DND-41 (cell line): Measurements from ENCODE around the gene PGLYRP1.

Source experiments
- ATAC-seq: fragments of 200-7000 bp; cut with Tn5 transposase; 3 replicates; pipeline ENCODE4 v1.9.1; 2021; ENCODE audit warnings: low read depth; ENCODE audit not compliant: insufficient read depth
- DNase-seq: peaks from one replicate; pipeline ENCODE4 v3.0.0-alpha.2; 2020
- H2AFZ ChIP-seq: 2 replicates; pipeline ENCODE4 v1.6.0; 2012; ENCODE audit warnings: low read depth, low read length
- H3K27ac ChIP-seq: 2 replicates; pipeline ENCODE4 v1.5.1; 2012; ENCODE audit warnings: low read length, inconsistent platforms
- H3K27me3 ChIP-seq: fragments of 200-600 bp; sonication (generic); 2 replicates; pipeline ENCODE4 v1.6.0; 2012; ENCODE audit warnings: low read length, mild to moderate bottlenecking, inconsistent platforms; ENCODE audit not compliant: insufficient read depth, poor library complexity
- H3K36me3 ChIP-seq: 2 replicates; pipeline ENCODE4 v1.5.1; 2012; ENCODE audit warnings: low read length, inconsistent platforms; ENCODE audit not compliant: insufficient read depth
- H3K4me1 ChIP-seq: 2 replicates; pipeline ENCODE4 v1.5.1; 2012; ENCODE audit warnings: mild to moderate bottlenecking, low read length; ENCODE audit not compliant: insufficient read depth
- H3K4me2 ChIP-seq: 2 replicates; pipeline ENCODE4 v1.6.0; 2012; ENCODE audit warnings: mild to moderate bottlenecking, moderate library complexity, low read length, inconsistent platforms; ENCODE audit not compliant: insufficient read depth
- H3K4me3 ChIP-seq, 2 experiments: fragments of 200-600 bp in 1 of 2; shearing (Covaris generic) in 1 of 2; 2 replicates each; pipeline ENCODE4 v1.5.1; 2012 to 2016; ENCODE audit warnings: inconsistent platforms in 2 of 2, low read length in 2 of 2, mild to moderate bottlenecking in 2 of 2, low read depth in 1 of 2, moderate library complexity in 1 of 2
- H3K79me2 ChIP-seq: 2 replicates; pipeline ENCODE4 v1.6.0; 2012; ENCODE audit warnings: low read length, inconsistent platforms; ENCODE audit not compliant: insufficient read depth
- H3K9ac ChIP-seq: 2 replicates; pipeline ENCODE4 v1.6.0; 2012; ENCODE audit warnings: low read depth, mild to moderate bottlenecking, inconsistent platforms, low read length, moderate library complexity
- H3K9me3 ChIP-seq: 2 replicates; pipeline ENCODE4 v1.5.1; 2012; ENCODE audit warnings: low read length, moderate library complexity, mild to moderate bottlenecking, inconsistent platforms; ENCODE audit not compliant: insufficient read depth, severe bottlenecking
- H4K20me1 ChIP-seq: 2 replicates; pipeline ENCODE4 v1.6.0; 2012; ENCODE audit warnings: low read length; ENCODE audit not compliant: insufficient read depth
- CTCF ChIP-seq: IDR thresholded peaks from 2 replicates; pipeline ENCODE4 v1.5.1; 2012; ENCODE audit warnings: borderline replicate concordance, low read length, moderate library complexity, mild to moderate bottlenecking; ENCODE audit not compliant: poor library complexity, severe bottlenecking; ENCODE audit errors: extremely low read depth
- EZH2 ChIP-seq: IDR thresholded peaks from 3 replicates; pipeline ENCODE4 v1.6.1; 2012; ENCODE audit warnings: borderline replicate concordance, low read depth, mild to moderate bottlenecking, moderate library complexity, low read length, inconsistent platforms; ENCODE audit not compliant: severe bottlenecking

The PGLYRP1 gene

GRCh38 chr19:45985321-45985720 lies 37.5 kb downstream of the PGLYRP1 start:
- Histone ChIP-seq H3K36me3 (no peaks in the 10 kb centered on the region), H3K4me3 (no peak overlapping the region), H2AFZ (no peak overlapping the region), H3K4me2 (no peak overlapping the region), H3K27me3 (peaks cover 2% of the 10 kb centered on the region), H3K79me2 (no peaks in the 10 kb centered on the region), H3K9ac (no peak overlapping the region), H3K27ac (no peak overlapping the region), H3K9me3 (no peaks in the 10 kb centered on the region), H4K20me1 (no peaks in the 10 kb centered on the region), H3K4me1 (no peaks in the 10 kb centered on the region)
- ATAC-seq (no peak), DNase-seq (no peak)
- TF ChIP-seq CTCF (no peak), EZH2 (no peak)

GRCh38 chr19:45981350-45981749 lies 41.5 kb downstream of the PGLYRP1 start:
- Histone ChIP-seq H3K4me1 (no peaks in the 10 kb centered on the region), H4K20me1 (no peaks in the 10 kb centered on the region), H3K79me2 (no peaks in the 10 kb centered on the region), H3K36me3 (no peaks in the 10 kb centered on the region), H3K27me3 (no peaks in the 10 kb centered on the region), H3K9me3 (no peaks in the 10 kb centered on the region), H3K9ac (no peak overlapping the region), H3K27ac (no peak overlapping the region), H2AFZ (no peak overlapping the region), H3K4me3 (no peak overlapping the region), H3K4me2 (no peak overlapping the region)
- TF ChIP-seq EZH2 (no peak), CTCF (no peak)
- DNase-seq, result no peak
- ATAC-seq, result no peak

GRCh38 chr19:45978156-45978555 lies 44.7 kb downstream of the PGLYRP1 start:
- H3K79me2 ChIP-seq, result no peaks in the 10 kb centered on the region
- no peaks in the 10 kb centered on the region for H4K20me1 ChIP-seq
- no peaks in the 10 kb centered on the region for H3K4me1 ChIP-seq
- no peak for DNase-seq
- H3K27me3 ChIP-seq, result no peaks in the 10 kb centered on the region
- no peak overlapping the region for H3K4me2 ChIP-seq
- ATAC-seq, result no peak
- H2AFZ ChIP-seq, result no peak overlapping the region
- no peaks in the 10 kb centered on the region for H3K9me3 ChIP-seq
- no peak overlapping the region for H3K9ac ChIP-seq
- no peak overlapping the region for H3K4me3 ChIP-seq
- H3K27ac ChIP-seq, result no peak overlapping the region
- TF ChIP-seq EZH2 (no peak), CTCF (no peak)
- H3K36me3 ChIP-seq, result no peaks in the 10 kb centered on the region

- Histone ChIP-seq H3K36me3 (no peaks in the 10 kb centered on the region), H2AFZ (no peak overlapping the region), H3K9ac (no peak overlapping the region), H3K9me3 (no peaks in the 10 kb centered on the region), H3K27me3 (peaks cover 12% of the 10 kb centered on the region), H3K27ac (no peak overlapping the region), H3K4me3 (no peak overlapping the region), H4K20me1 (peaks cover 1% of the 10 kb centered on the region; the same call in 1 of the 2 replicates), H3K79me2 (no peaks in the 10 kb centered on the region), H3K4me1 (no peaks in the 10 kb centered on the region), H3K4me2 (no peak overlapping the region)
- ATAC-seq (no peak), DNase-seq (no peak)
- TF ChIP-seq EZH2, result no peak
- no peak for TF ChIP-seq CTCF
Measured at GRCh38 chr19:45976178-45976577, 46.7 kb downstream of the PGLYRP1 start.
